T-cell (primary cell): ENCODE results near the gene SFTPA2. TPM values are rescaled to one million over a fixed set of nuclear protein-coding genes. Genes with fewer than 3 reads are reported as not detected.

Source experiments
- total RNA-seq, 35 experiments: library from RNA in 6 of 35; stranded (reverse) in 6 of 35; fragments of 120-200 nt in 1 of 35; gene quantifications; one replicate each; pipeline versions ENCODE4 v1.2.1 to v1.2.4 and lab custom pipeline; 2013 to 2026

The SFTPA2 gene
- total RNA-seq, 5 donors from 2014 or later (not counting 1 experiment from before 2014, with no cell fraction given): 6.4 to 9.8 (median 8.9) TPM; not detected in 2

Other genes starting within 250 kb of the SFTPA2 start
- gene PPIF, start 212.9 kb downstream of the SFTPA2 start, total RNA-seq: 10 to 100 TPM; 25.6 to 36.2 (median 31.3) TPM
- gene ZCCHC24, start 114.8 kb downstream of the SFTPA2 start, total RNA-seq: 1 to 10 TPM in 4 of 5 donors, under 1 TPM in 1; 0.60 to 2.4 (median 1.9) TPM
- gene EIF5AL1, start 47.9 kb downstream of the SFTPA2 start, total RNA-seq: under 1 TPM in 3 of 5 donors, not detected in 2; 0.10 to 0.28 (median 0.19) TPM
- 1 to 10 TPM in 3 of 5 donors, not detected in 2; 6.4 to 9.6 (median 8.4) TPM for gene SFTPA1, start 50.5 kb upstream of the SFTPA2 start, total RNA-seq
- 1 to 10 TPM; 1.4 to 2.5 (median 1.6) TPM for gene NUTM2B, start 142.8 kb upstream of the SFTPA2 start, total RNA-seq